HEK293 (cell line): ENCODE results near the gene REEP6.

Source experiments
- CTCF ChIA-PET: fragments of 350-600 bp; formaldehyde crosslinking; extraction: SDS; loops from one replicate; lab custom pipeline; 2021; ENCODE audit warnings: antibody characterized with exemption; lab: Yijun Ruan, JAX
- POLR2A ChIA-PET: fragments of 300-600 bp; formaldehyde crosslinking; extraction: SDS; loops from one replicate; lab custom pipeline; 2020; ENCODE audit warnings: antibody characterized with exemption, inconsistent platforms; lab: Yijun Ruan, JAX
- H3K27ac ChIP-seq: fragments of 200-500 bp; sonication (Bioruptor generic); 2 replicates; pipeline ENCODE4 v1.5.1; 2014; ENCODE audit warnings: low read depth, low read length, control low read depth, inconsistent platforms; ENCODE audit errors: extremely low read depth
- H3K36me3 ChIP-seq, 2 experiments: fragments of 200-500 bp in 1 of 2; sonication (Bioruptor generic) in 1 of 2; 1 replicate in 1 of 2; 2 replicates in 1 of 2; pipeline ENCODE4 v1.5.1; 2014 to 2017; ENCODE audit warnings: inconsistent platforms in 2 of 2, low read length in 2 of 2; ENCODE audit not compliant: control insufficient read depth in 2 of 2, insufficient read depth in 1 of 2
- H3K4me1 ChIP-seq: fragments of 200-500 bp; sonication (Bioruptor generic); 2 replicates; pipeline ENCODE4 v1.5.1; 2014; ENCODE audit warnings: mild to moderate bottlenecking, low read length, inconsistent platforms; ENCODE audit not compliant: control insufficient read depth, insufficient read depth
- H3K4me3 ChIP-seq: 2 replicates; pipeline ENCODE4 v1.5.1; 2011; ENCODE audit warnings: low read depth, mild to moderate bottlenecking, control low read depth, low read length, moderate library complexity
- H3K9me3 ChIP-seq: fragments of 200-500 bp; sonication (Bioruptor generic); 2 replicates; pipeline ENCODE4 v1.5.1; 2014; ENCODE audit warnings: low read depth, low read length, inconsistent platforms; ENCODE audit not compliant: control insufficient read depth, insufficient read depth
- PRDM1 ChIP-seq: fragments of 450-650 bp; formaldehyde crosslinking; IDR thresholded peaks from 2 replicates; pipeline ENCODE4; 2016; ENCODE audit warnings: missing biosample characterization, missing genetic modification characterization
- ZBTB8A ChIP-seq: fragments of 450-650 bp; formaldehyde crosslinking; IDR thresholded peaks from 2 replicates; pipeline ENCODE4 v1.5.1; 2016; ENCODE audit warnings: missing biosample characterization, missing genetic modification characterization
- ZNF121 ChIP-seq: fragments of 450-650 bp; formaldehyde crosslinking; IDR thresholded peaks from 2 replicates; pipeline ENCODE4 v1.5.1; 2016; ENCODE audit warnings: missing biosample characterization, missing genetic modification characterization
- ZNF146 ChIP-seq: fragments of 450-650 bp; formaldehyde crosslinking; IDR thresholded peaks from 2 replicates; pipeline ENCODE4 v1.5.1; 2016; ENCODE audit warnings: missing biosample characterization, missing genetic modification characterization
- ZNF155 ChIP-seq: fragments of 450-650 bp; formaldehyde crosslinking; IDR thresholded peaks from 2 replicates; pipeline ENCODE4 v1.5.1; 2016; ENCODE audit warnings: missing biosample characterization, missing genetic modification characterization
- ZNF16 ChIP-seq: fragments of 450-650 bp; formaldehyde crosslinking; IDR thresholded peaks from 2 replicates; pipeline ENCODE4 v1.5.1; 2016; ENCODE audit warnings: low read depth, missing biosample characterization, missing genetic modification characterization
- ZNF324 ChIP-seq: fragments of 450-650 bp; formaldehyde crosslinking; IDR thresholded peaks from 2 replicates; pipeline ENCODE4 v1.5.1; 2016; ENCODE audit warnings: missing biosample characterization, missing genetic modification characterization
- ZNF37A ChIP-seq: fragments of 450-650 bp; IDR thresholded peaks from 2 replicates; pipeline ENCODE4 v1.5.1; 2018; ENCODE audit warnings: missing biosample characterization, missing genetic modification characterization
- ZNF48 ChIP-seq: fragments of 450-650 bp; formaldehyde crosslinking; IDR thresholded peaks from 2 replicates; pipeline ENCODE4 v1.5.1; 2016; ENCODE audit warnings: missing biosample characterization, missing genetic modification characterization
- ZNF501 ChIP-seq: fragments of 450-650 bp; formaldehyde crosslinking; IDR thresholded peaks from 2 replicates; pipeline ENCODE4 v1.5.1; 2016; ENCODE audit warnings: missing biosample characterization, missing genetic modification characterization
- ZNF513 ChIP-seq: fragments of 450-650 bp; IDR thresholded peaks from 2 replicates; pipeline ENCODE4 v1.5.1; 2018; ENCODE audit warnings: missing biosample characterization, missing genetic modification characterization
- ZNF560 ChIP-seq: fragments of 450-650 bp; formaldehyde crosslinking; IDR thresholded peaks from 2 replicates; pipeline ENCODE4 v1.5.1; 2017; ENCODE audit warnings: missing biosample characterization, missing genetic modification characterization, borderline replicate concordance
- ZNF664 ChIP-seq: fragments of 450-650 bp; formaldehyde crosslinking; IDR thresholded peaks from 2 replicates; pipeline ENCODE4 v1.5.1; 2016; ENCODE audit warnings: missing biosample characterization, missing genetic modification characterization
- ZNF701 ChIP-seq: fragments of 450-650 bp; formaldehyde crosslinking; IDR thresholded peaks from 2 replicates; pipeline ENCODE4 v1.5.1; 2016; ENCODE audit warnings: missing biosample characterization, missing genetic modification characterization
- ZSCAN16 ChIP-seq: fragments of 450-650 bp; formaldehyde crosslinking; IDR thresholded peaks from 2 replicates; pipeline ENCODE4 v1.5.1; 2016; ENCODE audit warnings: missing biosample characterization, missing genetic modification characterization
- TF ChIP-seq, protein P1 (sequence below): fragments of 450-650 bp; formaldehyde crosslinking; conservative IDR thresholded peaks from 2 replicates; pipeline ENCODE4 v1.5.1; 2016; ENCODE audit warnings: low read depth, missing biosample characterization, missing genetic modification characterization
- TF ChIP-seq, protein P2 (sequence below): fragments of 450-650 bp; formaldehyde crosslinking; IDR thresholded peaks from 2 replicates; pipeline ENCODE4 v1.5.1; 2017; ENCODE audit warnings: missing biosample characterization, missing genetic modification characterization
- TF ChIP-seq, protein P3 (sequence below): fragments of 450-650 bp; formaldehyde crosslinking; IDR thresholded peaks from 2 replicates; pipeline ENCODE4 v1.5.1; 2016; ENCODE audit warnings: missing biosample characterization, missing genetic modification characterization

REEP6 gene

DNA sequence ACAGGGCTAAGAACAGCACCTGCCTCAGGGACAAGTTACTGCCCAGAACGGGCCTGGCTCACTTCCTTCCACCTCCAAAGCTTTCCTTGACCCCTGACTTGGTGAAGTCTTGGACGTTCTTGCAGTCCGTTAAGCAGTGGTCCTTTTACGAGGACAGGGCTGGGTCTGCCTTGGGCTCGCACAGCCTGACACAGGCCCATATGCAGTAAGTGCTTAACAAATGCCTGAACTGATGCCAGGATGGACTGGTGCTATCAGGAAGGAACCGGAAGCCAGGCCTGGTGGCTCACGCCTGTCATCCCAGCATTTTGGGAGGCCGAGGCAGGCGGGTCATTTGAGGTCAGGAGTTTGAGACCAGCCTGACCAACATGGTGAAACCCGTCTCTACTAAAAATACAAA, 31.1 kb downstream of the REEP6 start:
- ChIA-PET POLR2A (no interaction called here), CTCF (interaction anchor here (0.8 to 0.9 kb wide), 2 partner anchors 24 to 304 kb away, joined by 3 read pairs; no protein-coding TSS in a partner anchor)
- no peak overlapping the region for H3K4me3 ChIP-seq

GRCh38 chr19:1522838-1523237, 31.9 kb downstream of the REEP6 start:
- no peaks in the 10 kb centered on the region for H3K36me3 ChIP-seq
- H3K27ac ChIP-seq, result no peak overlapping the region
- no peaks in the 10 kb centered on the region for H3K4me1 ChIP-seq
- ChIA-PET CTCF (interaction anchor here (0.9 kb wide), 1 partner anchor 304 kb away, joined by 3 read pairs; no protein-coding TSS in a partner anchor), POLR2A (interaction anchor here (1.0 kb wide), 1 partner anchor 77 kb away, joined by 7 read pairs; no protein-coding TSS in a partner anchor)
- TF ChIP-seq ZNF501 (no peak), ZBTB8A (tag by site-specific recombination) (peak; percentile 58)
- H3K4me3 ChIP-seq, result no peak overlapping the region
- H3K9me3 ChIP-seq, result no peaks in the 10 kb centered on the region

More for the DNA sequence above, 31.1 kb downstream of the REEP6 start:
- H3K9me3 ChIP-seq, result no peaks in the 10 kb centered on the region
- no peaks in the 10 kb centered on the region for H3K4me1 ChIP-seq
- H3K36me3 ChIP-seq, result no peaks in the 10 kb centered on the region
- TF ChIP-seq ZNF664 (tag by site-specific recombination) (peak; percentile 43; the same call in 1 of the 2 replicates), ZSCAN16 (tag by site-specific recombination) (no peak), ZNF324 (tag by site-specific recombination) (no peak)
- TF ChIP-seq, all 188 proteins: peak for 1
- H3K27ac ChIP-seq, result no peak overlapping the region

DNA sequence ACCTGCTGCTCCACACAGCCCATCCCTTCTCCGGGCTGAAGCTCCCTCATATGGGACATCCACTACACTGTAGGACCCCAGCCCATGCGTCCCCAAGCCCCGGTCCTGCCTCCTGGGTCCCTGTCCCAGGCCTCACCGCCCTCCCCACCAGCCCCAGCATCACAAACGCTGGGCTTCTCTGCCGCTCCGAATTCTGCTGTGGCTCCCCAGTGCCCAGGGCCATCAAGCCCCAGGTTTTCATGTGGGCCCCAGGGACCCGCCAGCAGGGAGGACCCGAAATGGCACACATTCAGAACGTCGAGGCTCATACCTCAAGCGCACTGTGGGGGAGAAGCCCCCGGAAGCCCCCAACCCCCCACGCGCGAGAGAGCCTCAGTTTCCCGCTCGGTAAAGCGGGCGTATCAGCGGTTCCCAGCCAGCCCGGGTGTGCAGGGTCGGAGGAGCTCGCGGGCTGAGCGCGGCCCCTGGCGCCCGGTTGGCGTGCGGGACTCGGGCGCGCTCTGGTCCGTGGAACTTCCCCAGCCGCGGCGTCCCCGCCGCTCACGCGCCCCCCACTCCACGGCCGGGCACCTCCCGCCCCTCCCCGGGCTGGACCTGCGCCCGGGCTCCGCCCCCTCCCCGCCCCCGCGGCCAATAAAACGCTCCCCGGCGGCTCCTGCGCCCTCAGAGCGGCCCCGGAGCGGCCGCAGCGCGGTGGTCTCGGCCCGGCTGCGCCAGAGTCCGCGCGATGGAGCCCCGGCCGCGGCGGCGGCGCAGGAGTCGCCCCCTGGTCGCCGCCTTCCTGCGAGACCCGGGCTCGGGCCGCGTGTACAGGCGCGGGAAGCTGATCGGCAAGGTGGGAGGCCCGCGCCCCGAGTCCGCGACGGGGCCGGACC, 32.7 kb downstream of the REEP6 start, which contains the start of gene PLK5:
Gene PLK5 (plus strand): TSS at position 666 of the 875 bp plus-strand sequence. CDS start 2,920 bp downstream, outside the sequence.
- no peak for TF ChIP-seq ZNF155 (tag by site-specific recombination)
- TF ChIP-seq ZNF701 (tag by site-specific recombination), result no peak
- TF ChIP-seq ZNF37A (tag by site-specific recombination), result no peak
- no peak for TF ChIP-seq ZNF121
- no peak for TF ChIP-seq ZNF48
- peak; percentile 93 for TF ChIP-seq ZNF16 (tag by site-specific recombination)
- TF ChIP-seq, protein P1, sequence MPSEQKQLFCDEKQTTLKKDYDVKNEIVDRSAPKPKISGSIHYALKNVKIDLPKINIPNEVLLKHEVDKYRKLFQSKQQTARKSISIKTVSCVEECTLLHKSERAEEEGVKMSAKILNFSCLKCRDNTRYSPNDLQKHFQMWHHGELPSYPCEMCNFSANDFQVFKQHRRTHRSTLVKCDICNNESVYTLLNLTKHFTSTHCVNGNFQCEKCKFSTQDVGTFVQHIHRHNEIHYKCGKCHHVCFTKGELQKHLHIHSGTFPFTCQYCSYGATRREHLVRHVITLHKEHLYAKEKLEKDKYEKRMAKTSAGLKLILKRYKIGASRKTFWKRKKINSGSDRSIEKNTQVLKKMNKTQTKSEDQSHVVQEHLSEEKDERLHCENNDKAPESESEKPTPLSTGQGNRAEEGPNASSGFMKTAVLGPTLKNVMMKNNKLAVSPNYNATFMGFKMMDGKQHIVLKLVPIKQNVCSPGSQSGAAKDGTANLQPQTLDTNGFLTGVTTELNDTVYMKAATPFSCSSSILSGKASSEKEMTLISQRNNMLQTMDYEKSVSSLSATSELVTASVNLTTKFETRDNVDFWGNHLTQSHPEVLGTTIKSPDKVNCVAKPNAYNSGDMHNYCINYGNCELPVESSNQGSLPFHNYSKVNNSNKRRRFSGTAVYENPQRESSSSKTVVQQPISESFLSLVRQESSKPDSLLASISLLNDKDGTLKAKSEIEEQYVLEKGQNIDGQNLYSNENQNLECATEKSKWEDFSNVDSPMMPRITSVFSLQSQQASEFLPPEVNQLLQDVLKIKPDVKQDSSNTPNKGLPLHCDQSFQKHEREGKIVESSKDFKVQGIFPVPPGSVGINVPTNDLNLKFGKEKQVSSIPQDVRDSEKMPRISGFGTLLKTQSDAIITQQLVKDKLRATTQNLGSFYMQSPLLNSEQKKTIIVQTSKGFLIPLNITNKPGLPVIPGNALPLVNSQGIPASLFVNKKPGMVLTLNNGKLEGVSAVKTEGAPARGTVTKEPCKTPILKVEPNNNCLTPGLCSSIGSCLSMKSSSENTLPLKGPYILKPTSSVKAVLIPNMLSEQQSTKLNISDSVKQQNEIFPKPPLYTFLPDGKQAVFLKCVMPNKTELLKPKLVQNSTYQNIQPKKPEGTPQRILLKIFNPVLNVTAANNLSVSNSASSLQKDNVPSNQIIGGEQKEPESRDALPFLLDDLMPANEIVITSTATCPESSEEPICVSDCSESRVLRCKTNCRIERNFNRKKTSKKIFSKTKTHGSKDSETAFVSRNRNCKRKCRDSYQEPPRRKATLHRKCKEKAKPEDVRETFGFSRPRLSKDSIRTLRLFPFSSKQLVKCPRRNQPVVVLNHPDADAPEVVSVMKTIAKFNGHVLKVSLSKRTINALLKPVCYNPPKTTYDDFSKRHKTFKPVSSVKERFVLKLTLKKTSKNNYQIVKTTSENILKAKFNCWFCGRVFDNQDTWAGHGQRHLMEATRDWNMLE (tag by site-specific recombination), result no peak
- TF ChIP-seq, protein P2, sequence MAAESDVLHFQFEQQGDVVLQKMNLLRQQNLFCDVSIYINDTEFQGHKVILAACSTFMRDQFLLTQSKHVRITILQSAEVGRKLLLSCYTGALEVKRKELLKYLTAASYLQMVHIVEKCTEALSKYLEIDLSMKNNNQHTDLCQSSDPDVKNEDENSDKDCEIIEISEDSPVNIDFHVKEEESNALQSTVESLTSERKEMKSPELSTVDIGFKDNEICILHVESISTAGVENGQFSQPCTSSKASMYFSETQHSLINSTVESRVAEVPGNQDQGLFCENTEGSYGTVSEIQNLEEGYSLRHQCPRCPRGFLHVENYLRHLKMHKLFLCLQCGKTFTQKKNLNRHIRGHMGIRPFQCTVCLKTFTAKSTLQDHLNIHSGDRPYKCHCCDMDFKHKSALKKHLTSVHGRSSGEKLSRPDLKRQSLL (tag by site-specific recombination), result peak; percentile 71; the same call in 1 of the 2 replicates
- TF ChIP-seq, protein P3, sequence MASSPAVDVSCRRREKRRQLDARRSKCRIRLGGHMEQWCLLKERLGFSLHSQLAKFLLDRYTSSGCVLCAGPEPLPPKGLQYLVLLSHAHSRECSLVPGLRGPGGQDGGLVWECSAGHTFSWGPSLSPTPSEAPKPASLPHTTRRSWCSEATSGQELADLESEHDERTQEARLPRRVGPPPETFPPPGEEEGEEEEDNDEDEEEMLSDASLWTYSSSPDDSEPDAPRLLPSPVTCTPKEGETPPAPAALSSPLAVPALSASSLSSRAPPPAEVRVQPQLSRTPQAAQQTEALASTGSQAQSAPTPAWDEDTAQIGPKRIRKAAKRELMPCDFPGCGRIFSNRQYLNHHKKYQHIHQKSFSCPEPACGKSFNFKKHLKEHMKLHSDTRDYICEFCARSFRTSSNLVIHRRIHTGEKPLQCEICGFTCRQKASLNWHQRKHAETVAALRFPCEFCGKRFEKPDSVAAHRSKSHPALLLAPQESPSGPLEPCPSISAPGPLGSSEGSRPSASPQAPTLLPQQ, result peak; percentile 24; the same call in 1 of the 2 replicates
- TF ChIP-seq ZNF513 (tag by site-specific recombination), result no peak
- no peak for TF ChIP-seq PRDM1 (tag by site-specific recombination)
- TF ChIP-seq ZNF560, result no peak
- no peak for TF ChIP-seq ZNF146
- H3K4me3 ChIP-seq, result no peak within 1 kb of the TSS
- H3K27ac ChIP-seq, result no peak within 1 kb of the TSS
- ChIA-PET POLR2A (interaction anchor here (1.0 kb wide), 1 partner anchor 77 kb away, joined by 7 read pairs; no protein-coding TSS in a partner anchor), CTCF (no interaction called here)
- H3K36me3 ChIP-seq, result no peaks in the 10 kb centered on the region
- H3K9me3 ChIP-seq, result no peaks in the 10 kb centered on the region
- no peaks in the 10 kb centered on the region for H3K4me1 ChIP-seq
